GM20431 (cell line): ENCODE results near the gene TOM1L2.

Experiments
- in situ Hi-C: fragments of 300-500 bp; cut with MseI, MboI; formaldehyde crosslinking; loops from one replicate; pipeline ENCODE4 v1.15.0; 2020; ENCODE audit warnings: low sequenced_read_pairs; ENCODE audit not compliant: unreplicated experiment

TOM1L2 gene

DNA sequence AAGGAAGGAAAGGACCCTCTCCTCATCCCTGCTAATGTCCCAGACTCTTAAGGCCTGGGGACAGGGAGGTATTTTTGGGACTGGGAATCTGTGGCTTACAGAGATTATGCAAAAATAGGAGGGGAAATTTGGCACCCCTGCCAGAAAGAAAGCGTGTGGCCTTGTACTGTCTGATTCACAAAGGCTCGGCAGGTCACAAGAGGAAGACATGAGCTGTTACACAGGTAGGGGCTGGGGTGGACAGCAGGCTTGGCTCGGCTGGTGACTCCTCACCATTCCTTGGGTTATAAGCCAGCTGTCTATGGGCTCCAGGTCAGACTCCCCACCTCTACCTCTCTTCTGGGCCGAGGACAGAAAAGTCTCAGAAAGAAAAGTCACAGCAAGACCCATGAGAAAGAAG is 114.7 kb downstream of the TOM1L2 start:
- in situ Hi-C loops: loop anchor here (10.0 kb wide), 1 partner anchor 183 kb away; no protein-coding TSS in a partner anchor

- in situ Hi-C loops: loop anchor here (10.0 kb wide), 1 partner anchor 182 kb away; no protein-coding TSS in a partner anchor
These were observed 115.8 kb downstream of the TOM1L2 start for GRCh38 chr17:17856386-17856785.

DNA sequence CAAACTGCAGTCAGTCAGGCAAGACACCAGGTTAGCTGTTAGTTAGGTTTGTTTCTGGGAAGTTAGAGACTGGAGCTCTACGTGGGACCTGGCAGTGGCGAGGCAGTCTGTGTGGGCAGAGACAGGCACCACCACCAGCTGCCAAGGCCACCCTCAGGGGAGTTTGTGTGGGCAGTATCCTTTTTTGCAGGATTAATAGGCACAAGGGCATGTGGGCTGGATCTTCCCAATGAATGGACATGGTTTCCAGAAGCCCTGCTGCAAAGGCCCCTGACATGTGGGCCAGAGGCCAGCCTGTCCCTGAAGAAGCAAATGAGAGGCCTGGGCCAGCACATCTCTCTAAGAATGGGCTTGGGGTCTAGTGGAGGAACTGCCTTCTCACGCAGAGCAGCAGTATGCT is 116.2 kb downstream of the TOM1L2 start:
- in situ Hi-C loops: loop anchor here (10.0 kb wide), 1 partner anchor 181 kb away; no protein-coding TSS in a partner anchor

DNA sequence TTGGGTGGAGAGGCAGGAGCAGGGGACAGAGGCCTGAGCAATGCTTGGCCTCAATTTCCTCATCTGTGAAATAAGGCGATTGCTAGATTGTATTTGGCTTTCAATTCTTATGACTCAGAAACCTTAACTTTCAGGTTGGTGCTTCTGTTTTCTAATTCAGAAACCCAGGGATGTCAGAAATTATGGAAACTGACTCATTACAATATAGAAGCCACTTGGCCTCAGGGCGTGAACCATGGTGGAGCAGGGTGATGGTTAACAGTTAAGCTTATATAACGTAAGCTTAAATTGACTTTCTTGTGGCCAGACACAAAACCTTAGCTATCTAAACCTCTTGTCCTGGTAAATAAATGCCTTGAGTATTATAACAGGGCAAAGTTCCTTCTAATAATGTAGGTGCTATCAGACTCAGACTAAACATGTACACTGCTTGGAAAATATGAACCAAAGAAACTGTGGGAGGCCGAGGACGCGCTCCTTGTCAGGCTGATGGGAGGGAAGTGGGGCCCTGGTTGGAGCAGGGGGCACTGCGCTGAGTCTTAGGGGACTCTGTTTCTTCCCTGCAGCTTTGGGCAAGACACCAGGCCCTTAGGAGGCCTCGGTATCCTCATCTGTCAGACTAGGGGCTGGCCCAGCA is 118.3 kb downstream of the TOM1L2 start:
- in situ Hi-C loops: loop anchor here (10.0 kb wide), 1 partner anchor 179 kb away; no protein-coding TSS in a partner anchor

- in situ Hi-C loops: loop anchor here (10.0 kb wide), 1 partner anchor 178 kb away; no protein-coding TSS in a partner anchor
These were observed 119.3 kb downstream of the TOM1L2 start for GRCh38 chr17:17852930-17853329.

DNA sequence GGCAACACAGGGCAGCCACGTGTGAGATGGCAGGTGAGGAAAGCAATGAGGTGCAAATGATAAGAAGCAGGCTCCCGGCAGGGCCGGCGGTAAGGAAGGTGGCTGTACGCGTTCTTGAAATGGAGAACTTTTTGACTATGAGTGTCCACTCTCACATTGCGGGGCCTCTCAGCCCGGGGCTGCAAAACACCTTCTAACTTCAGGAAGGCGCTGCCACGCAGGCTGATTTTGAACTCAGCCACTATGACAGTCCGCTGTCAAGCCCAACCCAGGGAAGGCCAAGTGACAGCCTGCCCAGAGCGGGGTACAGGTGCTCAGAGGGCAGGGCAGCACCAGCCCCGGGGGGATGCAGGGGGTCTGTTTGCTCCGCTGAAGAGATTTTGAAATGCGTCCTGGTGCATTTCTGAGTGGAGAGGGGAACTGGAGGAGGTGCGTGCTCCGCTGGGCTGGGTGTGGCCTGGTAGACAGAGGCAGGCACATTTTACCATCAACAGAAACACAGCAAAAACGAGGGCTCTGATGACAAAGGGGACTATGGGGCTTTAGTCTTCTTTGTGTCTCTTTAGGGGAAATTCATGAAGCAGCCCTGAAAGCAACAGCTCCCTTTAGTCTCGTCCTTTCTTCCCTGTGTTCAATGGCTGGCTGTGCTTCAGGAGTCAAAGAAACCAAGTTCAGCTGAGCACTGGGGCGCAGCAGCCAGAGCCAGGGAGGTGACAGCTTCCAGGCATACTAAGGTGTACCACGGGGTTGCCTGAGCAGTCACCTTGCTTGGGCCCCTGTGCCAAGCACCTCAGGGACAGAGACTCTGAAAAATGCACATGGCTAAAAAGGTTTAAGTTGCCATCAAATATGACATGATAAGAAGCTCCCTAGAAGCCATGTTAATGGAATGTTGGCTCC is 120.8 kb downstream of the TOM1L2 start:
- in situ Hi-C loops: loop anchor here (10.0 kb wide), 1 partner anchor 177 kb away; no protein-coding TSS in a partner anchor

- in situ Hi-C loops: loop anchor here (10.0 kb wide), 1 partner anchor 175 kb away; no protein-coding TSS in a partner anchor
These were observed 122.3 kb downstream of the TOM1L2 start for GRCh38 chr17:17849845-17850373.

DNA sequence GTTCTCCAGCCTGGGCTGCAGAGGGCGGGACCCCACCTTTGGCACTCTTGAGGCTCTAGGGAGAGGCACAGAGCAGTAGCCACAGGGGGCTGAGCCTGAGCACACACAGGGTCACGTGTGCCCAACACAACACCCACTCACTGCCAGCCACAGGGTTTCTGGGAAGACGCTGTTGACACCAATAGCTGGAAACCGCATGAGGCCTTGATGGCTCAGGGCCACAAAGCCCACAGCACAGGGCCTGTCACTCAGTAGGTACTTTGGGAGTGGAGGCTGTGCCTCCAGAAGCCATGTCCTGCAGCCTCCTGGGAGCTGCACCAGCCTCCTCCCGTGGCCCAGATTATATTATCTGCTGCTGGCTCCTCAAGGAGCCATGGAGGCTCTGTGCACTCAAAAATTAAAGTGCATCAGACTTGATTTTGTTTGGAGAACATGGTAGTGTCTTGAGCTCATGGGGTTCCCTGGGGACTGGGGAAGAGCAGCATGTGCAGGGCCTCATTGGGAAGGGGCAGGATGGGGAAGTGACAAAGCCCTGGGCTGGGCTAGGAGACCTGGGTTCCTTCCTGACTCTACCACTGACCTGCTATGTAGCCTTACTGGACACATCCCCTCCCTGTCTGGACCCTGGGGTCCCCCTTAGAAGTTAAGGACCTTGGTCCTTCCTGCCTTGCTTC is 122.9 kb downstream of the TOM1L2 start:
- in situ Hi-C loops: no loop called here

DNA sequence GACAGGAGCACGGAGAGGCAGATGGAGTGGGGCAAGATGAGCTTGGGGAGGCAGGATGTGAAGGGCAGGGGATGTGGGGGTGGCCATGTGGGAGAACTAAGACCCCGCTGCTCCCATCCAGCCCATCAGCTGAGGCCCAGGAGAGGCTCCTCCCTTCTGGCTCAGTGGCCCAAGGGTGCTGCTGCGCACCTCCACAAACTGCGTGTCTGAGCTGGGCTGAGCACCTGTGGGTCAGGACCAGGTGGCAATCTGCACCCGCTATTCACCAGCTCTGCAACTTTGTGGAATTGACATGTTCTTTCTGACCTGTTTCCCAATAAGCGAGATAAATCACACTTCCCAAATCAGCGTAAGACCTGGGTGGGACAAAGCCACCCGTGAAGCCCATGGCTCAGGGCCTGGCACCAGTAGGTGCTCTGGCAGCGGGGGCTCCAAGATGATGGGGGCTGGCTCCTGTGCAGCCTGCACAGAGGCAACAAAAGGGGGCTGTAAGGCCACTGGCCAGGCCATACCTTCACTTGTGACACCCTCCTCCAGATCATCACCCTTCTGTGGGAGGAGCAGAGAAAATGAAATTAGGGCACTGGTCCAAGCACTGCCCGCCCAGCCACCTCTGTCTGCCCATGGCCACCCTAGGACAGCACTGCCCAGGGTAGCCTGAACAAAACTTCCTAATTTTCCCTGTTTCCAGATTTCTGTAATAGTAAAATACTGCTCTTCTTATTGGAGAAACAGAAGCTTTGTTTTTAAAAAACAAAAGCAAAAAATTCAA is 123.7 kb downstream of the TOM1L2 start:
- in situ Hi-C loops: no loop called here

- in situ Hi-C loops: no loop called here
These were observed 124.5 kb downstream of the TOM1L2 start for GRCh38 chr17:17847726-17848125.

GRCh38 chr17:17847118-17847689 is 125.0 kb downstream of the TOM1L2 start:
- in situ Hi-C loops: no loop called here

DNA sequence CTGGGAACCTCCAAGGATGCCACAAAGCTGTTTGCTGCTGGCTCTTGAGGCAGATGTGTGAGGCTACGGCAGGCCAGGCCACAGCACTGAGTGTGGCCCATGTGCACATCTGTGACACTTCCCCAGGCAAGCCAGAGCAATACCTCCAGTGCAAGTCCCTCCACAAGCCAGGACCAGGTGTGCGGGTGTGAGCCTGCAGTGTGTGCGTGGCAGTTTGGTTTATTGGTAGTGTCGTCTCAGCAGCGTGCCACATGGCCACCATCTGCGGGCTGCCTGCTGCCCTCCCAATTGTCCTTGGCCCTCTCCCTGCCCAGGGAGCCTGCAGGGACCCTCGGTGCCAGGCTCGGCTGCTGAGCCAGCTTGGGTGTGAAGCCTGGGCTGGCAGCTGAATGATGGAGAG is 125.6 kb downstream of the TOM1L2 start:
- in situ Hi-C loops: no loop called here

GRCh38 chr17:17846003-17846402 is 126.2 kb downstream of the TOM1L2 start:
- in situ Hi-C loops: no loop called here

GRCh38 chr17:17845046-17845775 is 127.0 kb downstream of the TOM1L2 start:
- in situ Hi-C loops: no loop called here

DNA sequence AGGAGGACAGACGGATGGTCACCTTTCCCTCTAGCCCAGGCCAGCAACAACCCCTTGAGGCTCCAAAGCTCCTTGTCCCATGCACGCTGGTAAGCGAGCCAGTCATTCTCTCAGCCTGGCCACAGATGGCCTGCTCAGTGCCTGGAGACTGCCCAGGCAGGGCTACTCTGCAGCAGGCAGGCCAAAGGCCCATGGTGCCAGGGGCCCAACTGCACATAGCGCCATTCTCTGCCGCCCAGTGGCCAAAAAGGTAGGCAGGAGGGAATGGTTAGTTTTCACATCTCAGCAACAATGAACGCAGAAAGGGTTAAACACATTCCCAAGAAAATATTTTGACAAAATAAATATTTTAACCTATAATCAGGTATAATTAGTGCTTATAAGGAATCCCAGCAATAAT is 127.7 kb downstream of the TOM1L2 start:
- in situ Hi-C loops: no loop called here

- in situ Hi-C loops: no loop called here
These were observed 128.1 kb downstream of the TOM1L2 start for GRCh38 chr17:17844079-17844478.

- in situ Hi-C loops: no loop called here
These were observed 129.1 kb downstream of the TOM1L2 start for GRCh38 chr17:17843096-17843495.

GRCh38 chr17:17842111-17842876 is 129.9 kb downstream of the TOM1L2 start:
- in situ Hi-C loops: no loop called here
